Lower leg skin (tissue), 3 donors: ENCODE results near the gene SNX9.

Experiments used
- POLR2A ChIP-seq, 2 donors: fragments of 450-650 bp; IDR thresholded peaks; one replicate each; pipeline ENCODE4 v1.6.1; 2016 to 2017; ENCODE audit warnings: antibody characterized with exemption in 2 of 2, mild to moderate bottlenecking in 1 of 2, moderate library complexity in 1 of 2
- TF ChIP-seq, protein P1 (sequence below), 3 donors: fragments of 450-650 bp; IDR thresholded peaks; one replicate each; pipeline ENCODE4 v1.5.1; 2016; ENCODE audit warnings: antibody characterized with exemption in 3 of 3, mild to moderate bottlenecking in 3 of 3, moderate library complexity in 2 of 3

DNA sequence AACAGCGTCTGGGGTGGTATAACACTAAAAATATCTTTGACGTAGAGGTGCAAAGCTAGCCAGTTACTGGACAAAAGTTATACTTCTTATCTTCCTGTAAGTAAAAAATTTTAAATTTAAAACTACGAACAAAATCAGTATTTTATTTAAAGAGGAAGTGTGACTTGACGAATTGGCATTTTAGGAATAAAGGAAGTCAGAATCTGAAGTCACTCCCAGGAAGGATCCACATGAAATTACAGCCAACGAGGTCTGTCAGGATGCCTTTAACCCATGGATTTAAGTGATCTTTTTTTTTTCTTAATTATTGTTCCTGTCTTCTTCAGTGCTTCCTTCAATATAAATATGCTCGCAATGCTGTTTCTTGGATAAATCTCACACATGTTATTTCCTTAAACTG, 27.2 kb upstream of the SNX9 start:
- TF ChIP-seq, protein P1, sequence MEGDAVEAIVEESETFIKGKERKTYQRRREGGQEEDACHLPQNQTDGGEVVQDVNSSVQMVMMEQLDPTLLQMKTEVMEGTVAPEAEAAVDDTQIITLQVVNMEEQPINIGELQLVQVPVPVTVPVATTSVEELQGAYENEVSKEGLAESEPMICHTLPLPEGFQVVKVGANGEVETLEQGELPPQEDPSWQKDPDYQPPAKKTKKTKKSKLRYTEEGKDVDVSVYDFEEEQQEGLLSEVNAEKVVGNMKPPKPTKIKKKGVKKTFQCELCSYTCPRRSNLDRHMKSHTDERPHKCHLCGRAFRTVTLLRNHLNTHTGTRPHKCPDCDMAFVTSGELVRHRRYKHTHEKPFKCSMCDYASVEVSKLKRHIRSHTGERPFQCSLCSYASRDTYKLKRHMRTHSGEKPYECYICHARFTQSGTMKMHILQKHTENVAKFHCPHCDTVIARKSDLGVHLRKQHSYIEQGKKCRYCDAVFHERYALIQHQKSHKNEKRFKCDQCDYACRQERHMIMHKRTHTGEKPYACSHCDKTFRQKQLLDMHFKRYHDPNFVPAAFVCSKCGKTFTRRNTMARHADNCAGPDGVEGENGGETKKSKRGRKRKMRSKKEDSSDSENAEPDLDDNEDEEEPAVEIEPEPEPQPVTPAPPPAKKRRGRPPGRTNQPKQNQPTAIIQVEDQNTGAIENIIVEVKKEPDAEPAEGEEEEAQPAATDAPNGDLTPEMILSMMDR (IDR thresholded peaks at IDR 0.05) = no peak
- no peak for TF ChIP-seq POLR2A (IDR thresholded peaks at IDR 0.05)
